GM12878 (cell line): ENCODE measurements around the gene KDM6A. TPM values are rescaled to one million over a fixed set of nuclear protein-coding genes. Genes with fewer than 3 reads are reported as not detected.
"Not testable (repeated sequence)": the region's sequence is repeated elsewhere in the genome, so short reads cannot be mapped to it uniquely, and the experiment has no call there.

Experiments used
- ATAC-seq: fragments of 200-7000 bp; cut with Tn5 transposase; 3 replicates; pipeline ENCODE4 v1.9.1; 2020; ENCODE audit warnings: mild to moderate bottlenecking, moderate library complexity
- BruUV-seq: library from RNA; stranded (reverse); fragments of 400-500 nt; replicated peaks from 2 replicates; lab custom pipeline; 2021; lab: Mats Ljungman, UMichigan
- CTCF ChIA-PET: fragments of 300-600 bp; sonication (Branson Sonifier 250); formaldehyde crosslinking; extraction: SDS; loops from one replicate; lab custom pipeline; 2021; ENCODE audit warnings: inconsistent platforms; lab: Yijun Ruan, JAX
- POLR2A ChIA-PET: fragments of 350-600 bp; formaldehyde crosslinking; extraction: SDS; loops from one replicate; lab custom pipeline; 2021; ENCODE audit warnings: inconsistent platforms; lab: Charles Lee
- RAD21 ChIA-PET: fragments of 300-600 bp; sonication (Branson Sonifier 250); formaldehyde crosslinking; loops from one replicate; lab custom pipeline; 2023; ENCODE audit warnings: antibody characterized with exemption; ENCODE audit not compliant: unreplicated experiment; lab: Charles Lee
- SMC1A ChIA-PET: fragments of 300-600 bp; sonication (Branson Sonifier 250); formaldehyde crosslinking; loops from one replicate; lab custom pipeline; 2023; ENCODE audit not compliant: unreplicated experiment, uncharacterized antibody; lab: Charles Lee
- DNase-seq: peaks from one replicate; pipeline ENCODE4 v3.0.0-alpha.2; 2011; ENCODE audit warnings: low read depth, low spot score
- FAIRE-seq: peaks from 3 replicates; lab custom pipeline; 2011; peaks lifted over from hg19 to GRCh38; lab: Jason Lieb, UNC
- H2AFZ ChIP-seq: 2 replicates; pipeline ENCODE4 v1.6.0; 2011; ENCODE audit warnings: low read depth, low read length, control low read depth; ENCODE audit not compliant: control insufficient read depth
- H3K27ac ChIP-seq: 2 replicates; pipeline ENCODE4 v1.5.1; 2011; ENCODE audit warnings: control low read depth; ENCODE audit not compliant: control insufficient read depth, insufficient read depth
- H3K27me3 ChIP-seq, 2 experiments: replicated peaks in 1 of 2; 2 replicates each; pipeline versions ENCODE4 v1.6.0 to v1.6.1; 2011; ENCODE audit warnings: low read length in 1 of 2; ENCODE audit not compliant: control insufficient read depth in 2 of 2, insufficient read depth in 2 of 2
- H3K36me3 ChIP-seq, 2 experiments: 2 replicates each; pipeline ENCODE4 v1.5.1; 2011; ENCODE audit warnings: low read length in 1 of 2; ENCODE audit not compliant: control insufficient read depth in 2 of 2, insufficient read depth in 2 of 2
- H3K4me1 ChIP-seq: 2 replicates; pipeline ENCODE4 v1.6.1; 2011; ENCODE audit warnings: mild to moderate bottlenecking, low read length, moderate library complexity, mixed read lengths; ENCODE audit not compliant: control insufficient read depth, insufficient read depth
- H3K4me2 ChIP-seq: 2 replicates; pipeline ENCODE4 v1.6.0; 2011; ENCODE audit warnings: control low read depth; ENCODE audit not compliant: control insufficient read depth, insufficient read depth
- H3K4me3 ChIP-seq: fragments of 200-600 bp; sonication (generic); 2 replicates; pipeline ENCODE4 v1.5.1; 2016
- H3K79me2 ChIP-seq: 2 replicates; pipeline ENCODE4 v1.6.0; 2011; ENCODE audit warnings: low read length; ENCODE audit not compliant: control insufficient read depth, insufficient read depth
- H3K9ac ChIP-seq: 2 replicates; pipeline ENCODE4 v1.8.0; 2011; ENCODE audit warnings: low read length, control low read depth, mixed read lengths; ENCODE audit not compliant: control insufficient read depth, insufficient read depth
- H3K9me3 ChIP-seq: replicated peaks from 3 replicates; pipeline ENCODE4 v1.5.1; 2011; ENCODE audit warnings: mild to moderate bottlenecking, low read length; ENCODE audit not compliant: control insufficient read depth, insufficient read depth
- H4K20me1 ChIP-seq: 2 replicates; pipeline ENCODE4 v1.6.0; 2011; ENCODE audit not compliant: control insufficient read depth, insufficient read depth
- IKZF2 ChIP-seq, 2 experiments: fragments of 450-650 bp; IDR thresholded peaks; 2 replicates each; pipeline ENCODE4 v1.6.1; 2017; ENCODE audit warnings: mild to moderate bottlenecking in 2 of 2, moderate library complexity in 2 of 2
- ZBED1 ChIP-seq: IDR thresholded peaks from 2 replicates; pipeline ENCODE4 v1.6.1; 2016; ENCODE audit warnings: borderline replicate concordance
- WGBS: methylation state at CpG from one replicate; pipeline ENCODE4 v1.1.6; 2016; ENCODE audit warnings: low lambda C conversion rate; ENCODE audit not compliant: insufficient replicate concordance, insufficient coverage; ENCODE audit errors: missing lambda C conversion rate; 5-methylcytosine and 5-hydroxymethylcytosine counted together
- in situ Hi-C: fragments of 300-500 bp; cut with MboI; formaldehyde crosslinking; loops from 9 replicates; pipeline ENCODE4 v1.14.3; 2018; ENCODE audit warnings: mixed read lengths
- intact Hi-C: fragments of 100-400 bp; cut with micrococcal nuclease; formaldehyde crosslinking; loops from one replicate; pipeline ENCODE4 v1.14.2; 2022; ENCODE audit not compliant: unreplicated experiment
- polyA plus RNA-seq, 11 experiments: library from polyadenylated mRNA; depleted of rRNA in 4 of 11; unstranded in 6 of 11; stranded (reverse) in 5 of 11; fragments of >200 nt; fragmentation: Nextera tagmentation in 4 of 11; fragmentation: Illumina TruSeq in 1 of 11; extraction: Ambion mirVana in 4 of 11; extraction: Trizol in 1 of 11; gene quantifications; 1 replicate in 1 of 11; 2 replicates in 10 of 11; pipeline versions ENCODE4 v1.2.1 to v1.2.3, GENCODE V29; 2011 to 2016; ENCODE audit warnings: inconsistent platforms in 2 of 11, missing spikeins in 2 of 11, low read depth in 1 of 11
- total RNA-seq, 4 experiments: library from RNA; depleted of rRNA in 3 of 4; stranded (reverse); fragments of >200 nt in 3 of 4; fragmentation: Illumina TruSeq in 1 of 4; extraction: Trizol in 1 of 4; gene quantifications; 2 replicates each; pipeline versions ENCODE4 v1.2.1 to v1.2.3, GENCODE V29; 2013 to 2021
- TF ChIP-seq, protein P1 (sequence below): fragments of 450-650 bp; IDR thresholded peaks from 2 replicates; pipeline ENCODE4 v1.6.1; 2018; ENCODE audit warnings: mild to moderate bottlenecking, low read depth, moderate library complexity; ENCODE audit not compliant: partially characterized antibody

Gene KDM6A
- total and polyA plus RNA-seq, 10 of the 15 experiments (the other 5 are each of a cell fraction or from before 2014, with no cell fraction given): 7.9 to 29.0 (median 20.4) TPM

- TF ChIP-seq, protein P1, sequence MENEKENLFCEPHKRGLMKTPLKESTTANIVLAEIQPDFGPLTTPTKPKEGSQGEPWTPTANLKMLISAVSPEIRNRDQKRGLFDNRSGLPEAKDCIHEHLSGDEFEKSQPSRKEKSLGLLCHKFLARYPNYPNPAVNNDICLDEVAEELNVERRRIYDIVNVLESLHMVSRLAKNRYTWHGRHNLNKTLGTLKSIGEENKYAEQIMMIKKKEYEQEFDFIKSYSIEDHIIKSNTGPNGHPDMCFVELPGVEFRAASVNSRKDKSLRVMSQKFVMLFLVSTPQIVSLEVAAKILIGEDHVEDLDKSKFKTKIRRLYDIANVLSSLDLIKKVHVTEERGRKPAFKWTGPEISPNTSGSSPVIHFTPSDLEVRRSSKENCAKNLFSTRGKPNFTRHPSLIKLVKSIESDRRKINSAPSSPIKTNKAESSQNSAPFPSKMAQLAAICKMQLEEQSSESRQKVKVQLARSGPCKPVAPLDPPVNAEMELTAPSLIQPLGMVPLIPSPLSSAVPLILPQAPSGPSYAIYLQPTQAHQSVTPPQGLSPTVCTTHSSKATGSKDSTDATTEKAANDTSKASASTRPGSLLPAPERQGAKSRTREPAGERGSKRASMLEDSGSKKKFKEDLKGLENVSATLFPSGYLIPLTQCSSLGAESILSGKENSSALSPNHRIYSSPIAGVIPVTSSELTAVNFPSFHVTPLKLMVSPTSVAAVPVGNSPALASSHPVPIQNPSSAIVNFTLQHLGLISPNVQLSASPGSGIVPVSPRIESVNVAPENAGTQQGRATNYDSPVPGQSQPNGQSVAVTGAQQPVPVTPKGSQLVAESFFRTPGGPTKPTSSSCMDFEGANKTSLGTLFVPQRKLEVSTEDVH: no peak
- TF ChIP-seq IKZF2 (IDR thresholded peaks at IDR 0.05) (no peak), ZBED1 (no peak)
Observed at GRCh38 chrX:45134775-45135174, 261.8 kb downstream of the KDM6A start (continued).

DNA sequence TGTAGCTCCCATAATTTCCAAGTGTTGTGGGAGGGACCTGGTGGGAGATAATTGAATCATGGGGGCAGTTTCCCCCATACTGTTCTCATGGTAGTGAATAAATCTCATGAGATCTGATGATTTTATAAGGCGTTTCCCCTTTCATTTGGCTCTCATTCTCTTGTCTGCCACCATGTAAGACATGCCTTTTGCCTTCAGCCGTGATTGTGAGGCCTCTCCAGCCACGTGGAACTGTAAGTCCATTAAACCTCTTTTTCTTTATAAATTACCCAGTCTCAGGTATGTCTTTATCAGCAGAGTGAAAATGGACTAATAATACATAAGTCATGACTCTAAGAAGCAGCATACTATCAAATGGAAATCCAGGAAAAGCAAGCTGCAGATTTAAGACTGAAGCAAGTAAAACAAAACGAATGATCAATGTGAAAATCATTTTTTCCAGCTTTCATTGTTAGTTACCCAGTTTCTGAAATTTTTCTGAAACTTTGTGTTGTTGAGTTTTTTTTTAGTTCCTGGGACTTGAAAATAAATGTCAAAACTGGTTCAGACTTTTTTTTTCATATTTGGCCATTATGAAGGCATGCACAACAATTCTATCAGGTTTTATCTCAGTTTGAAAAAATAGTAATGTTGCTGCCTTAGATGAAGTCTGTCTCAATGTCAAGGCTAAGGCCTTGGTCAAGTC is 262.5 kb downstream of the KDM6A start:
- H3K79me2 ChIP-seq, H4K20me1 ChIP-seq, H3K27ac ChIP-seq, ATAC-seq, H3K9me3 ChIP-seq, H3K4me3 ChIP-seq, H3K4me2 ChIP-seq, FAIRE-seq, SMC1A ChIA-PET, BruUV-seq, intact Hi-C loops, H3K27me3 ChIP-seq, in situ Hi-C loops, H2AFZ ChIP-seq, H3K9ac ChIP-seq, H3K36me3 ChIP-seq, POLR2A ChIA-PET, DNase-seq, RAD21 ChIA-PET, H3K4me1 ChIP-seq: not testable (repeated sequence)
- CTCF ChIA-PET: interaction anchor here (0.7 kb wide), 1 partner anchor 40 kb away, joined by 3 read pairs; no protein-coding TSS in a partner anchor
- WGBS: 42% methylated on average over 4 of the region's 4 CpGs
